ENCODE measurements around the gene TMA7B.
"Not testable (repeated sequence)": the region's sequence is repeated elsewhere in the genome, so short reads cannot be mapped to it uniquely, and the experiment has no call there.

The TMA7B gene

DNA sequence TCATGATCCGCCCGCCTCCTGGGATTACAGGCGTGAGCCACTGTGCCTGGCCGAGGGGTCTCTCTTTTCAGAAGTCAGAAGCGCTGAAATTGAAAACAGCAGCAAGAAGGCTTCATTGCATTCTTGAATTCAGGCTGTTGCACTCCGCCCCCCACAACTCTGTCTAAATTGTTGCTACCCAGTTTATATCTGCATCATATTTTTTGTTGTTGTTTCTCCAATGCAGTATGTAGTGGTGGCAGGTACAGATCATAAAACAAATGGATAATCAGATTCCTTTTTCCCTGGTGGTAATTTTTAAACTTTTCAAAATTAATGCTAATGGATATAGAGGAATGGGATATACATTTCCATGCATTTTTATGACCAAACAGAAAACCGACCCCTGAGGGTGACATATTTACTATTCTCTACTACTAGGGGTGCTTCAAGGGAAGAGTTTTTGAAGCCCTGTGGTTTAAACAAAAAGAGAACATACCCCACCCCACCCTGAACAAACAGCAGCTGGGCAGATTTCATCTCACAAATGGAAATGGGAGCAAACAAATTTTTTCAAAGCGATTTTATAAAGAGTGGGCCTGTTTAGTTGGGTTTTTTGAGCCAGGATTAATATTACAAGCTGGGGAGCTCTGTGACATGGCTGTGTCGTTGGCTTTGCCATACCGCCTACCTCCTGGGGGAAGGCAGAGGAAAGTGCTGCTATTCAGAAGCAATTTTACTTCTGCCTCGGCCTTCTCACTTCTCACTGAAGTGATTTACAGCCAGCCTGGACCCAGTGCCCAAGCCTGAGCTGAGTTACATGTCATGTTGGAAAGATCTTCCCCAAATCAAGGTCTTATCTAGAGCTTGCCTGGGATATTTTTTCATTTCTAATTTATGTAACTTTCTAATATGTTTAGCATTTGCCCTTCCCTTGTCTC is 16.0 kb upstream of the TMA7B start:
- DNase-seq (ENCODE audit: low read depth): no peak
- TF ChIP-seq, protein P1, sequence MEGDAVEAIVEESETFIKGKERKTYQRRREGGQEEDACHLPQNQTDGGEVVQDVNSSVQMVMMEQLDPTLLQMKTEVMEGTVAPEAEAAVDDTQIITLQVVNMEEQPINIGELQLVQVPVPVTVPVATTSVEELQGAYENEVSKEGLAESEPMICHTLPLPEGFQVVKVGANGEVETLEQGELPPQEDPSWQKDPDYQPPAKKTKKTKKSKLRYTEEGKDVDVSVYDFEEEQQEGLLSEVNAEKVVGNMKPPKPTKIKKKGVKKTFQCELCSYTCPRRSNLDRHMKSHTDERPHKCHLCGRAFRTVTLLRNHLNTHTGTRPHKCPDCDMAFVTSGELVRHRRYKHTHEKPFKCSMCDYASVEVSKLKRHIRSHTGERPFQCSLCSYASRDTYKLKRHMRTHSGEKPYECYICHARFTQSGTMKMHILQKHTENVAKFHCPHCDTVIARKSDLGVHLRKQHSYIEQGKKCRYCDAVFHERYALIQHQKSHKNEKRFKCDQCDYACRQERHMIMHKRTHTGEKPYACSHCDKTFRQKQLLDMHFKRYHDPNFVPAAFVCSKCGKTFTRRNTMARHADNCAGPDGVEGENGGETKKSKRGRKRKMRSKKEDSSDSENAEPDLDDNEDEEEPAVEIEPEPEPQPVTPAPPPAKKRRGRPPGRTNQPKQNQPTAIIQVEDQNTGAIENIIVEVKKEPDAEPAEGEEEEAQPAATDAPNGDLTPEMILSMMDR (conservative IDR thresholded peaks at IDR 0.05; ENCODE audit: low read depth, low read length): no peak
- H3K4me3 ChIP-seq (ENCODE audit: low read length): no peak overlapping the region

DNA sequence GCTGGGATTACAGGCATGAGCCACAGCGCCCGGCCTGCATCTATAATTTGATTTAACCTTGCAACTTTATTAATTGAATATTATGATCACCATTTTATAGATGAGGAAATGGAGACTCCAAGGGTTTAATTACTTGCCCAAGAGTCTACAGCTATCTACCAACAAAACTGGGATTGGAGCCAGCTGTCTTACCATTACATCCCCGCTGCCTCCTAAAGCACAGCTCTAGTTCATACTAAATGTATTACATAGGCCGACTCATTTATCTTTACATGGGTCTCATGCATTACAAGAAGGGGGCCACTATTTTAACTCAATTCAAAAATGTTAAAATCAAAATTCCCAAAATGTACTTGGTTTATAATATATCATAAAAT is 14.1 kb upstream of the TMA7B start:
- TF ChIP-seq, protein P1 (conservative IDR thresholded peaks at IDR 0.05; ENCODE audit: low read depth, low read length): no peak
- no peak for DNase-seq (ENCODE audit: low read depth)

DNA sequence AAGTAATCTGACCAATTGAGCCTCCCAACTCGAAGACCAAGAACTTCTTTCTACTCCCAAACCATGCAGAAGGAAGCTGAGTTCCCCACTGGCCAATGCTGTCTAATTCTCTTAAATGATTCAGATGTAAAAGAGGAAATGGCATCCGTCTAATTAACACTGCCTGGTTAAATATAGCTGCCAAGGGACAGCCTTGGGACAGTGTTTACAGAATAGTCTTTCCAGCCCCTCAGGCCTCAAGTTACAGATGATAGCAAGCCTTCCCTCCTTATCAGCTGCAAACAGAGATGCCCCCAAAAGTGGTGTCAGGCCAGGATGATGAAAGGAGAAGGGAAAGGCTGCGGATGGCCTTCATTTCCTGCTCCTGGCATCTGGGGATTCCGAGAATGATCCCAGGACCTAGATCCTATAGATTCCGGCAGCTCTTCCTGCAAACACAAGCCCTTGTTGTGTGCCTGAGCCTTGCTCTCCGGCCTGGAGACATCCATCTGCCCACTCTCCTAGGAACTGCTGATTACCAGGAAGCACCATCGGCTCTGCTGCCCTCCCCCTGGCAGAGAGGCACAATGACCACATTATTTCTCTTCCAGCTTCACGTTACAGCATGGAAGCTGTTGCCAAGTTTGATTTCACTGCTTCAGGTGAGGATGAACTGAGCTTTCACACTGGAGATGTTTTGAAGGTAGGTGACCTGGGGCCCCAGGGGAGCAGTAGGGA is 13.5 kb upstream of the TMA7B start:
- no peak overlapping the region for H3K4me3 ChIP-seq (ENCODE audit: low read length)
- DNase-seq (ENCODE audit: low read depth): no peak
- TF ChIP-seq, protein P1 (conservative IDR thresholded peaks at IDR 0.05; ENCODE audit: low read depth, low read length): no peak

More for the DNA sequence above, 14.1 kb upstream of the TMA7B start:
- no peak overlapping the region for H3K4me3 ChIP-seq (ENCODE audit: low read length)

DNA sequence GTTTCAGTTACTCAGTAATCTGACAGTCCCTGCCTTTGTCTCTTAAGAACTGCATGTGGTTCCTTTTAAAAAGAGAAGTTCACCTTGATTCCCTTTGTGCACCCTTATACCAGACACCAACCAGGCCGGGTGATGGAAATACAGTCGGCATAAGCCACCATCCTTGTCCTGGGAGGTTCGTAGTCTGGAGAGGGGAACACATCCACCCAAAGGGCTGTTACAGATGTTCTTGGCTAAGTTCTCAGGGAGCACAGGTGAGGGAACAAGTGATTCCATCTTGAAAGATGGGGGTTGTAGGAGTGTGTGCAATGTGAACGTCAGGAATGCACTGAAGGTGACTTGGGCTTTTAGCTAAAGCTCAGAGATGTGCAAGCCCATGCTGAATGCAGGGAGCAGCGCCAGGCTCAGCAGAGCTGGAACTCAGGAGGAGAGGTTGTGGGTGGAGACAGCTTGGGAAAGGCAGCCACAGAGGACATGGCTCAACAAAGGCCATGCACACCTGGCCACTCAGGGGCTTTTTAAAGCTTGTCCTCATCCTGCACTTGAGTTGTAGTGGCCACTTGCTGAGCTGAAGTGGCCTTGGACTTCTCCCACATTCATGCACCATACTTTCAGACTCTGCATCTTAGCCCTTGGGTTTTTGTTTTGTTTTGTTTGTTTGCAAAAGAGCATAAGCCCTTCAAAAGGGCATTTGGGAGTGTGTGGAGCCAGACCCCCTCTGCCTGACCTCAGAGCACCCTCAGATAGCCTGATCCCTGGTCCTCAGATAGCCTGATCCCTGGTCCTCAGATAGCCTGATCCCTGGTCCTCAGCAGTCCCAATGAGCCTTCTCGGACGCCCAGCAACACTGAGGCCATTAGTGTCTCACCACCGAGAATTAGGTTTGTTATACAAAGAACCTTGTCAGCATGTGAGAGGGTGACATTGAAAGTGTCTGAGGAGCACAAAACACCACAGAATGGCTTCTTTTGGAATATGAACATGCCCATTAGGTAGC is 12.7 kb upstream of the TMA7B start:
- no peak overlapping the region for H3K4me3 ChIP-seq (ENCODE audit: low read length)
- TF ChIP-seq, protein P1 (conservative IDR thresholded peaks at IDR 0.05; ENCODE audit: low read depth, low read length): no peak
- DNase-seq (ENCODE audit: low read depth): no peak

GRCh38 chr22:39949964-39950737 is 10.0 kb upstream of the TMA7B start:
- TF ChIP-seq, protein P1 (conservative IDR thresholded peaks at IDR 0.05; ENCODE audit: low read depth, low read length): no peak
- H3K4me3 ChIP-seq (ENCODE audit: low read length): no peak overlapping the region
- no peak for DNase-seq (ENCODE audit: low read depth)

DNA sequence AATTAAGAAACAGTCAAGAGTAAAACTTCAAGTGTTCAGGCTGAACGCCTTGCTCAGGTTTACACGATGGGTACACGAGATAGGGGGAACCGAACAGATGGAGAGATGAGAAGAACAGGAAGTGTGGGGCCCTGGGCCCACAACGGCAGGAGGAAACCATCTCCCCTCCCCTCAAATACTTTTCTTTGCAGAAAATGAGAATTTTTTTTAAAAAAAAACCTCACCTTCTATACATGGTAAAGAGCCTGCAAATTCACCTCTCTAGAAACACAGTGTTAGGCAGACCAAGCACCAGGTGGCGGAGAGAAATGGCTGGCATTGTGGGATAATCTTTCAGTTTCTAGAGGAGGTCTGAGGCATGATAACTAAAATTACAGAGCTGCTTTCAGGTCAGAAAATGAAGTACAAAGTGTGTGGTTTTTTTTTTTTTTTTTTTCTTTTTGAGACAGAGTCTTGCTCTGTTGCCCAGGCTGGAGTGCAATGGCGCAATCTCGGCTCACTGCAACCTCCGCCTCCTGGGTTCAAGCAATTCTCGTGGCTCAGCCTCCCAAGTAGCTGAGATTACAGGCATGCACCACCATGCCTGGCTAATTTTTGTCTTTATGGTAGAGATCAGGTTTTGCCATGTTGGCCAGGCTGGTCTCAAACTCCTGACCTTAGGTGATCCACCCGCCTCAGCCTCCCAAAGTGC is 8.4 kb upstream of the TMA7B start:
- DNase-seq (ENCODE audit: low read depth); H3K4me3 ChIP-seq (ENCODE audit: low read length): not testable (repeated sequence)

Data from retinal pigment epithelial cell (primary cell).